Measurements from ENCODE around the gene GLCCI1.
"Not testable (repeated sequence)": the region's sequence is repeated elsewhere in the genome, so short reads cannot be mapped to it uniquely, and the experiment has no call there.

Gene GLCCI1

DNA sequence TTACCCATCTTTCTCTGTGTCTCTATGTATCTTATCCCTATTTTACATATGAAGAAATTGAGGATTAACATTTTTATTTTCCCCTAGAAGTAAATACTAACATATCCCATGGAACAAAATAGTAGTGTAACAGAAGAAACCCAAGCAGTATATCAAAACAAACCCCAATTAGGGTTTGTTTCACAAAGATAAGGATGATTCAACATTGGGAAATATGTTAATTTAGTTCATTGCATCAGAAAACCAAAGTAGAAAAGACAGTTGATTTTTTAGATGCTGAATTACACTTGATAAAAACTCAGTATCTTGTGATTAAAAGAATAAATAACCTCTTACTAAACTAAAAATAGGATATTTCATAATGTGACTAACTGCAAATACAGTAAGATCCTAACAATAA, 87.8 kb downstream of the GLCCI1 start:
- FAIRE-seq = no peak

DNA sequence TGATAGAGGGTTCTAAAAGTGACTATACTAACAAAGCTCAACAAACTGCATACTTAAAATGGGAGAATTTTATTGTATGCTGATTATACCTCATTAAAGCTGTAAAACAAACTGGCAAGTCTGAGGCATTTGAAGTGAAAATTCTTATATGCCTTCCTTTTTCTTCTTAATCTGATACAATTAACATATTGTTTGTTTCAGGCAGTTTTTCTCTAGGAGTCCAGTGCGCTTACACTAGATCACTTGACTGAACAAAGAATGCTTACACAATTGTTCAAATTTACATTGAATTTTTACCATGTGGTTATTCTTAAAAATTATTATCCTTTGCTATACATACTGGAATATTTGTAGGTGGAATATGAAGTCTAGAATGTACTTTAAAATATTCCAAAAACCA, 89.0 kb downstream of the GLCCI1 start:
- FAIRE-seq = no peak

GRCh38 chr7:8058322-8058721, 89.7 kb downstream of the GLCCI1 start:
- FAIRE-seq = no peak

DNA sequence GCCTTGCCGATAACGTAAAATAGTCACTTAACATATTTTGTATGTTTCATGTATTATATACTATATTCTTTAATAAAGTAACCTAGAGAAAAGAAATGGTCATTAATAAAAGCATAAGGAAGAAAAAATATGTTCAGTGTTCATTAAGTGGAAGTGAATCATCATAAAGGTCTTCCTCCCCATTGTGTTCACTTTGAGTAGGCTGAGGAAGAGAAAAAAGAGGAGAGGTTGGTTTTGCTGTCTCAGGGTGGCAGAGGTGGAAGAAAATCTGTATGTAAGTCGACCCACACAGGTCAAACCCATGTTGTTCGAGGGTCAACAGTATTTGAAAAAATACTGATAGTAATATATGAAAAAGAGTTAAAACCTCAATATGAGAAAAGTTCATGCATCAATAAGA, 90.3 kb downstream of the GLCCI1 start:
- no peak for FAIRE-seq

DNA sequence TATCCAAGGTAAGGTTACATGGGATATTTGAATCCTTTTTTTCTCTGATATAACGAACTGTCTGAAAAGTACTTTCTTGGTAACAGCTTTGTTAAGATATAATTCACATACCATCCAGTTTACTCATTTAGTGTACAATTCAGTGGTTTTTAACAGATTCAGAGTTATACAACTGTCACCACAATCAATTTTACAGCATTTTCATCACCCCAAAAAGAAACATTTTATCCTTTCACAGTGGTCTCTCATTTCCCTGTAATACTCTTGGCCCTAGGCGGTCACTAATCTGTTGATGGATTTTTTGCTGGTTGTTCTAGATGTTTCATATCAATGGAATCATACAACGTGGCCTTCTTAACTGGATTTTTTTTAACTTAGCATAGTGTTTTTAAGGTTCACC, 91.6 kb downstream of the GLCCI1 start:
- no peak for FAIRE-seq

DNA sequence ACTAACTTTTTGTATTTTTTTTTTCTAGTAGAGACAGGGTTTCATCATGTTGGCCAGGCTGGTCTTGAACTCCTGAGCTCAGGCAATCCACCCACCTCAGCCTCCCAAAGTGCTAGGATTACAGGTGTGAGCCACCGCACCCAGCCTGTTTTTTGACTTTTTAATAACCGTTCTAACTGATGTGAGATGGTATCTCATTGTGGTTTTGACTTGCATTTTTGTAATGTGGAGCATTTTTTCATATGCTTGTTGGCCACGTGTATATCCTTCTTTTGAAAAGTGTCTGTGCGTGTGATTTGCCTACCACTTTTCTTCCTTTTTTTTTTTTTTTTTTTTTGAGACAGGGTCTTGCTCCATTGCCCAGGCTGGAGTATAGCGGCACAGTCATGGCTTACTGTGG, 94.7 kb downstream of the GLCCI1 start:
- not testable (repeated sequence) for FAIRE-seq

DNA sequence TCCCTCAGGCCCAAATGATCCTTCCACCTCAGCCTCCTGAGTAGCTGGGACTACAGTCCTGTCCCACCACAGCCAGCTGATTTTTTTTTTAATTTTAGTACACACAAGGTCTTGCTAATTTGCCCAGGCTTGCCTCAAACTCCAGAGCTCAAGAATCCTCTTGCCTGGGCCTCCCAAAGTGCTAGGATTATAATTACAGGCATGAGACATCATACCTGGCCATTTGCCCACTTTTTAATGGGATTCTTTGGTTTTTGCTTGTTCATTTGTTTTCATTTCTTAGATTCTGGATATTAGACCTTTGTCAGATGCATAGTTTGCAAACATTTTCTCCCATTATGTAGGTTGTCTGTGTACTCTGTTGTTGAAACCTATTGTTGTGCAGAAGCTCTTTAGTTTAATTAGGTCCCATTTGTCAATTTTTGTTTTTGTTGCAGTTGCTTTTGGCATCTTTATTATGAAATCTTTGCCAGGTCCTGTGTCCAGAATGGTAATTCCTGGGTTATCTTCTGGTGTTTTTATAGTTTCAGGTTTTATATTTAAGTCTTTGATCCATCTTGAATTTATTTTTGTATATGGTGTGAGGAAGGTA, 95.2 kb downstream of the GLCCI1 start:
- FAIRE-seq = no peak

DNA sequence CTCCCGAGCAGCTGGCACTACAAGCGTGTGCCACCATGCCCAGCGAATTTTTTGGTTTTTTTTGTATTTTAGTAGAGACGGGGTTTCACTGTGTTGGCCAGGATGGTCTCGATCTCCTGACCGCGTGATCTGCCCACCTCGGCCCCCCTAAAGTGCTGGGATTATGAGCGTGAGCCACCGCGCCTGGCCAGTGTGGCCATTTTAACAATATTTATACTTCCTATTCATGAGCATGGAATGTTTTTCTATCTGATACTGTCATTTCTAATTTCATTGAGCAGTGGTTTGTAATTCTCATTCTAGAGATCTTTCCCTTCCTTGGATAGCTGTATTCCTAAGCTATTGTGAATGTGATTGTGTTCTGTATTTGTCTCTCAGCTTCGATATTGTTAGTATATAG, 96.2 kb downstream of the GLCCI1 start:
- no peak for FAIRE-seq

- FAIRE-seq = no peak
Observed at GRCh38 chr7:8065356-8065813, 96.8 kb downstream of the GLCCI1 start.

DNA sequence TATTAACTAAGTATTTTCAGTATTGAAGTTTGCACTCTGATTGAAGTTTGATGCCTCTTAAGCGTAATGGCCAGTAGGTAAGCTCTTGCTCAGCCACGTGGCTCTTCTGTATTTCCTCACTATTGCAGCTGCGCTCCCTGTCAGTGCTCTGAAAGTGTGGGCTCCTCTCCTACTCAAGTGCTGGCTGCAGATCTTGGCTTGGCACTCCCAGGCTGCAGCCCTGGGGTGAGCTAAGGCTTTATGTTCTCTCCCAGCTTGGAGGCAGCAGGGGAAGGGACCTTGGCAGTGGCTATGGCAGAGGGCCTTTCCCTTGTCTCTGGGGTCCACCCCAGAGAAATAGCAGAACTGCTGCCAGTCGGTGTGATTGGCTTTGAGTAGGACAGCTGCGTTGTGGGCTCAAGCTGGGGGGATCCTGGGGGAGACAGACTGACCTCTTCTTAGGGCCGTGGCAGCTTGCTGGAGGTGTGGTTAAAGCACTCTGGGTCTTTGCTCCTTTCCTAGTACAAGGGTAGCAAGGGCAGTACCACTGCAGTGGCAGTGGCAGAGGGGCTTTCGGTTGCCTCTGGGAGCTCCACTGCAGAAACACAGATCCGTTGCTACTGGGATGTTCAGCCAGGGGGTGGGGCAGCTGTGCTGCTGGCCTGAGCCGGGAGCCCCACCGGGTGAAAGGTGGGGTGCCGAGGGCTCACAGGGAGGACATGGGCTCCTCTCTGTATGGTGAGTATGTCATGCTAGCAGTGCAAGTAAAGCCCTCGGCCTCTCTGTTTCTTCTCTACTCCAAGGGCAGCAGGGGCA, 100.5 kb downstream of the GLCCI1 start:
- FAIRE-seq = no peak

- FAIRE-seq = no peak
Observed at GRCh38 chr7:8070451-8071180, 102.0 kb downstream of the GLCCI1 start.

- no peak for FAIRE-seq
Observed at GRCh38 chr7:8078418-8078817, 109.8 kb downstream of the GLCCI1 start.

GRCh38 chr7:8082762-8083161, 114.2 kb downstream of the GLCCI1 start:
- FAIRE-seq = no peak

DNA sequence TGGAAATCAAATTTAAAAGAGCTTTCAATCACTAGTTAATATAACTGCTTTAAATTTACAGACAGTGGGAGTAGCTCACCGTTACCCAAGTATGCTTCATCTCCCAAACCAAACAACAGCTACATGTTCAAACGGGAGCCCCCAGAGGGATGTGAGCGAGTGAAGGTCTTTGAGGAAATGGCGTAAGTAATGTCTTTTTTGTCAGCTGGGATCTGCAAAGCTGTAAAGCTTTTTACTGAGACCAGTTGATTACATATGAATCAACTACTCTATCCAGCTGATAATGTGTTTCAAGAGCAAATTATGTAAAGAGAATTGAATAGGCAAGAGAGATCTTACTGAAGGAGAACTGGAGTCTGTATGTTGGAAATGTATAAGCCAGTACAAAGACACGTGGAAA, 116.2 kb downstream of the GLCCI1 start:
- FAIRE-seq = no peak

DNA sequence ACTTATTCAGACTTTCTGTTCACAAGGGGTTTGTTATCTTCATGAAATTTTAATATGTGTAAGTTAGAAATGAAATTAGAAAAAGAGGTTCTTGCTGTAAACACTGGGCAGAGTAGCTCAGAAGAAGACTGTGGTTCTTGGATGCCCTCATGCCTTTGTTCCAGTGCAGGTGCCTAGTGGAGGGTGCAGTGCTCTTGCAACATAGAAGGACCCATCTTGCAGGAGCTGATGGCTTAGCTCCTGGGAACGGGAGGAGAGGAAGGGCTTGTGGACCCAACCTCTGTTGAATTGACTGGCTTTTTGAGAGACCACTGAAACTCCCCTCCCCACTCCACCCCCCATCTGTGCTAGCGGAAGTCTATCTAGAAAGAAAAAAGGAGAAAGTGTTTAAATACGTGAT, 116.8 kb downstream of the GLCCI1 start:
- no peak for FAIRE-seq

GRCh38 chr7:8086239-8086638, 117.6 kb downstream of the GLCCI1 start:
- FAIRE-seq = no peak

GRCh38 chr7:8089036-8089780, 120.6 kb downstream of the GLCCI1 start:
- no peak for FAIRE-seq

- FAIRE-seq = no peak
Observed at GRCh38 chr7:8092140-8092539, 123.5 kb downstream of the GLCCI1 start.

- FAIRE-seq = no peak
Observed at GRCh38 chr7:8094164-8095140, 125.9 kb downstream of the GLCCI1 start.

GRCh38 chr7:8101292-8101691, 132.7 kb downstream of the GLCCI1 start:
- not testable (repeated sequence) for FAIRE-seq

- no peak for FAIRE-seq
Observed at GRCh38 chr7:8103282-8103681, 134.7 kb downstream of the GLCCI1 start.

Data from TTC549 (cell line).